Uterus (tissue), 2 donors: Measurements from ENCODE around the gene CBFA2T2.

Experiments used
- CTCF ChIP-seq, 4 experiments: fragments of 200-600 bp in 2 of 4; fragments of 450-650 bp in 2 of 4; sonication (generic) in 2 of 4; IDR thresholded peaks; one replicate each; pipeline ENCODE4 v1.5.1; 2016 to 2019; ENCODE audit warnings: antibody characterized with exemption in 4 of 4, mild to moderate bottlenecking in 2 of 4, moderate library complexity in 1 of 4
- POLR2A ChIP-seq, 2 donors: fragments of 450-650 bp; IDR thresholded peaks; one replicate each; pipeline ENCODE4 v1.6.1; 2016; ENCODE audit warnings: antibody characterized with exemption in 2 of 2, mild to moderate bottlenecking in 1 of 2, moderate library complexity in 1 of 2

GRCh38 chr20:33647603-33648395 lies 157.9 kb downstream of the CBFA2T2 start:
- no peak for TF ChIP-seq CTCF (IDR thresholded peaks at IDR 0.05)
- no peak for TF ChIP-seq POLR2A (IDR thresholded peaks at IDR 0.05)
